Karpas-422 (cell line): ENCODE data around the gene LRRC8D. TPM values are rescaled to one million over a fixed set of nuclear protein-coding genes. Genes with fewer than 3 reads are reported as not detected.
A peak's percentile ranks its signal among the peaks of the same experiment; 100 is the strongest.

Source experiments
- DNase-seq: peaks from one replicate; pipeline ENCODE4 v3.0.0-alpha.2; 2015
- H2AFZ ChIP-seq: fragments of 200-600 bp; sonication (generic); 2 replicates; pipeline ENCODE4 v1.6.1; 2014; ENCODE audit warnings: antibody characterized with exemption, low read length, mixed read lengths
- H3K27ac ChIP-seq: fragments of 200-600 bp; sonication (generic); 2 replicates; pipeline ENCODE4 v1.5.1; 2014; ENCODE audit warnings: mild to moderate bottlenecking, low read length, moderate library complexity
- H3K27me3 ChIP-seq: fragments of 200-600 bp; sonication (generic); 2 replicates; pipeline ENCODE4 v1.6.1; 2014; ENCODE audit warnings: low read length, mixed read lengths
- H3K36me3 ChIP-seq: fragments of 200-600 bp; sonication (generic); 2 replicates; pipeline ENCODE4 v1.6.1; 2014; ENCODE audit warnings: low read length, mixed read lengths; ENCODE audit not compliant: insufficient read depth
- H3K4me1 ChIP-seq: fragments of 200-600 bp; sonication (generic); 2 replicates; pipeline ENCODE4 v1.6.1; 2014; ENCODE audit warnings: mild to moderate bottlenecking, low read length, mixed read lengths
- H3K4me2 ChIP-seq: fragments of 200-600 bp; sonication (generic); 2 replicates; pipeline ENCODE4 v1.6.1; 2014; ENCODE audit warnings: low read length, low read depth, mild to moderate bottlenecking; ENCODE audit not compliant: poor library complexity, severe bottlenecking
- H3K4me3 ChIP-seq: fragments of 200-600 bp; sonication (generic); 2 replicates; pipeline ENCODE4 v1.5.1; 2014; ENCODE audit warnings: mild to moderate bottlenecking, antibody characterized with exemption, low read length, mixed read lengths
- H3K79me2 ChIP-seq: fragments of 200-600 bp; sonication (generic); 2 replicates; pipeline ENCODE4 v1.6.1; 2014; ENCODE audit warnings: mild to moderate bottlenecking, low read length, mixed read lengths
- H3K9ac ChIP-seq: fragments of 200-600 bp; sonication (generic); 2 replicates; pipeline ENCODE4 v1.6.0; 2014; ENCODE audit warnings: low read length
- H3K9me2 ChIP-seq: fragments of 200-600 bp; sonication (generic), shearing (Covaris generic); replicated peaks from 2 replicates; pipeline ENCODE4 v1.6.0; 2014; ENCODE audit warnings: mild to moderate bottlenecking, low read length, moderate library complexity; ENCODE audit not compliant: insufficient read depth
- H3K9me3 ChIP-seq: fragments of 300-700, 200-600 bp; sonication (generic); 2 replicates; pipeline ENCODE4 v1.6.1; 2014; ENCODE audit warnings: low read length, mixed read lengths
- H4K20me1 ChIP-seq: fragments of 200-600 bp; sonication (generic); 2 replicates; pipeline ENCODE4 v1.6.1; 2014; ENCODE audit warnings: mild to moderate bottlenecking, antibody characterized with exemption, low read length, low read depth; ENCODE audit not compliant: insufficient read depth
- total RNA-seq: library from RNA; depleted of rRNA; stranded (reverse); fragments of >200 nt; shearing (Covaris generic); gene quantifications from 2 replicates; pipeline ENCODE4 v1.2.3, GENCODE V29; 2014; ENCODE audit warnings: low replicate concordance

Gene LRRC8D
- total RNA-seq, 1 experiment from 2014 or later, result 48.9 TPM

GRCh38 chr1:89800718-89801117 lies 20.1 kb upstream of the LRRC8D start:
- no peak overlapping the region for H3K27ac ChIP-seq
- no peaks in the 10 kb centered on the region for H4K20me1 ChIP-seq
- no peak overlapping the region for H3K4me3 ChIP-seq
- peaks cover 4% of the 10 kb centered on the region for H3K4me1 ChIP-seq
- no peak overlapping the region for H3K4me2 ChIP-seq
- H3K9me2 ChIP-seq, result no peaks in the 10 kb centered on the region
- H3K79me2 ChIP-seq, result no peaks in the 10 kb centered on the region
- no peaks in the 10 kb centered on the region for H3K27me3 ChIP-seq
- no peak for DNase-seq
- H3K9ac ChIP-seq, result no peak overlapping the region
- no peaks in the 10 kb centered on the region for H3K36me3 ChIP-seq
- H3K9me3 ChIP-seq, result no peaks in the 10 kb centered on the region
- H2AFZ ChIP-seq, result no peak overlapping the region

DNA sequence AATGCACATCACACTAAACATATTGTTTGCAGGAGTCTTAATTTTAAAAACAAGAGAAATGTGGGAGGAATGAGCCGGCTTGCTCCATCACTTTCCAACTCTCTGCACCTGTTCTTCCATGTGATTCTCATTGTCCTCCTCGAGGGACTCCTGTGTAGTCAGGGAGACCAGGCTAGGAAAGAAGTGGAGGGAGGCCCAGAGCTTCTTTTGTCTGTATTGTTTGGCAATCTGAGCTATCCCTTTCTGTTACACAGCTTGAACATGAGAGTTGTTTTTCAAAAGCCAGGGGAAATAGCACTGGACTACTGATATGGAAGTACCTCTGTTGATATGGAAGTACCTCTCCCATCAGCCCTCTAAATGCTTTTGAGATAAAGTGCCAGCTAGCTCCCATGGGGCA lies 18.8 kb upstream of the LRRC8D start:
- Histone ChIP-seq H3K4me1 (peaks cover 10% of the 10 kb centered on the region), H3K4me3 (no peak overlapping the region), H3K27ac (no peak overlapping the region), H3K79me2 (no peaks in the 10 kb centered on the region), H2AFZ (peak overlapping the region; percentile 52; the same call in 1 of the 2 replicates), H4K20me1 (no peaks in the 10 kb centered on the region), H3K9me3 (no peaks in the 10 kb centered on the region), H3K27me3 (no peaks in the 10 kb centered on the region), H3K4me2 (no peak overlapping the region), H3K36me3 (no peaks in the 10 kb centered on the region), H3K9me2 (no peaks in the 10 kb centered on the region), H3K9ac (no peak overlapping the region)
- DNase-seq, result no peak

GRCh38 chr1:89802841-89803240 lies 18.0 kb upstream of the LRRC8D start:
- H3K4me3 ChIP-seq, result no peak overlapping the region
- DNase-seq, result no peak
- peaks cover 10% of the 10 kb centered on the region for H3K4me1 ChIP-seq
- H3K4me2 ChIP-seq, result no peak overlapping the region
- no peaks in the 10 kb centered on the region for H3K27me3 ChIP-seq
- H3K9me3 ChIP-seq, result no peaks in the 10 kb centered on the region
- no peak overlapping the region for H3K27ac ChIP-seq
- no peaks in the 10 kb centered on the region for H4K20me1 ChIP-seq
- no peak overlapping the region for H3K9ac ChIP-seq
- H3K9me2 ChIP-seq, result no peaks in the 10 kb centered on the region
- H3K79me2 ChIP-seq, result no peaks in the 10 kb centered on the region
- no peaks in the 10 kb centered on the region for H3K36me3 ChIP-seq
- no peak overlapping the region for H2AFZ ChIP-seq

- H3K9me3 ChIP-seq, result no peaks in the 10 kb centered on the region
- H3K9ac ChIP-seq, result no peak overlapping the region
- H3K9me2 ChIP-seq, result no peaks in the 10 kb centered on the region
- no peaks in the 10 kb centered on the region for H3K36me3 ChIP-seq
- no peaks in the 10 kb centered on the region for H3K79me2 ChIP-seq
- H3K27ac ChIP-seq, result no peak overlapping the region
- no peak overlapping the region for H2AFZ ChIP-seq
- peak; percentile 95 for DNase-seq
- H3K4me2 ChIP-seq, result no peak overlapping the region
- H4K20me1 ChIP-seq, result no peaks in the 10 kb centered on the region
- no peak overlapping the region for H3K4me3 ChIP-seq
- H3K4me1 ChIP-seq, result peaks cover 10% of the 10 kb centered on the region
- H3K27me3 ChIP-seq, result no peaks in the 10 kb centered on the region
Measured at GRCh38 chr1:89804642-89805237, 16.1 kb upstream of the LRRC8D start.

DNA sequence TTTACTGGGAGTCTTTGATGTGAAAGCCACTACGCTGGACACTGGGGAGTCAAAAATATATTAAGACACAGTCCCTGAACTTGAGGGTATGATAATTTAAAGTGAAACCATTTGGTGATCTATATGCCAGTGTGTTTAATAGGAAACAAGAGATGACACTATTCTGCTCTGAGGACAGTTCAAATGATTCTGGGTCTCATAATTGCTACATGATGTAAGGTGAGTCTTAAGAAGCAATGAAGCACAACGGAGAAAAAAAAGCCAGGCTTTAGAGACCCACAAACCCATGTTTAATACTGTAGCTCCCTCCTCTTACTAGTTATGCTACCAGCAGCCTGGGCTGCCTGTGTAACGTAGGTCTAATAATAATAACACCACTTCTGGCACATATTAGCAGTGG lies 14.2 kb upstream of the LRRC8D start:
- H3K27ac ChIP-seq, result no peak overlapping the region
- H3K9ac ChIP-seq, result no peak overlapping the region
- no peaks in the 10 kb centered on the region for H3K9me3 ChIP-seq
- H2AFZ ChIP-seq, result no peak overlapping the region
- H3K4me3 ChIP-seq, result no peak overlapping the region
- no peaks in the 10 kb centered on the region for H4K20me1 ChIP-seq
- DNase-seq, result no peak
- H3K36me3 ChIP-seq, result no peaks in the 10 kb centered on the region
- no peaks in the 10 kb centered on the region for H3K9me2 ChIP-seq
- no peaks in the 10 kb centered on the region for H3K79me2 ChIP-seq
- H3K4me2 ChIP-seq, result no peak overlapping the region
- H3K27me3 ChIP-seq, result no peaks in the 10 kb centered on the region
- H3K4me1 ChIP-seq, result peaks cover 19% of the 10 kb centered on the region

DNA sequence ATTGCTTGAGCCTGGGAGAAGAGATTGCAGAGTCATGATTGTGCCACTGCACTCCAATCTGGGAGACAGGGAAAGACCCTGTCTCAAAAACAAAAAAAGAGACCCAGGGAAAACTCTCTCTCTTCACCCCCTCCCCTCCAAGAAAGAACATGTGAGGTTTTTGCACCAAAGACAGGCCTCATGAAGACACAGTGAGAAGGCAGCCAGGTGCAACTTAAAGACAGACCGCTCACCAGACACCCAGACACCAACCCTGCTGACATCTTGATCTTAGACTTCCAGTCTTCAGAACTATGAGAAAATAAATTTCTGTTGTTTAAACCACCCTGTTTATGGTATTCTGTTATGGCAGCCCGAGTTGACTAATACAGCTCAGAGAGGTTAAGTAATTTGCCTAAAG lies 13.3 kb upstream of the LRRC8D start:
- Histone ChIP-seq H3K36me3 (no peaks in the 10 kb centered on the region), H3K4me2 (no peak overlapping the region), H3K27ac (no peak overlapping the region)

GRCh38 chr1:89807983-89808382 lies 12.8 kb upstream of the LRRC8D start:
- Histone ChIP-seq H2AFZ (no peak overlapping the region), H3K9ac (no peak overlapping the region), H3K36me3 (no peaks in the 10 kb centered on the region), H3K27ac (no peak overlapping the region), H3K9me3 (no peaks in the 10 kb centered on the region), H3K4me3 (no peak overlapping the region), H3K79me2 (no peaks in the 10 kb centered on the region), H3K4me2 (no peak overlapping the region), H4K20me1 (no peaks in the 10 kb centered on the region), H3K9me2 (no peaks in the 10 kb centered on the region), H3K27me3 (no peaks in the 10 kb centered on the region), H3K4me1 (peaks cover 19% of the 10 kb centered on the region)
- DNase-seq, result no peak

More for the DNA sequence above, 13.3 kb upstream of the LRRC8D start:
- no peaks in the 10 kb centered on the region for H4K20me1 ChIP-seq
- no peaks in the 10 kb centered on the region for H3K9me3 ChIP-seq
- no peak overlapping the region for H2AFZ ChIP-seq
- peaks cover 19% of the 10 kb centered on the region for H3K4me1 ChIP-seq
- H3K79me2 ChIP-seq, result no peaks in the 10 kb centered on the region
- H3K9me2 ChIP-seq, result no peaks in the 10 kb centered on the region
- no peaks in the 10 kb centered on the region for H3K27me3 ChIP-seq
- no peak overlapping the region for H3K9ac ChIP-seq
- no peak overlapping the region for H3K4me3 ChIP-seq
- no peak for DNase-seq

DNA sequence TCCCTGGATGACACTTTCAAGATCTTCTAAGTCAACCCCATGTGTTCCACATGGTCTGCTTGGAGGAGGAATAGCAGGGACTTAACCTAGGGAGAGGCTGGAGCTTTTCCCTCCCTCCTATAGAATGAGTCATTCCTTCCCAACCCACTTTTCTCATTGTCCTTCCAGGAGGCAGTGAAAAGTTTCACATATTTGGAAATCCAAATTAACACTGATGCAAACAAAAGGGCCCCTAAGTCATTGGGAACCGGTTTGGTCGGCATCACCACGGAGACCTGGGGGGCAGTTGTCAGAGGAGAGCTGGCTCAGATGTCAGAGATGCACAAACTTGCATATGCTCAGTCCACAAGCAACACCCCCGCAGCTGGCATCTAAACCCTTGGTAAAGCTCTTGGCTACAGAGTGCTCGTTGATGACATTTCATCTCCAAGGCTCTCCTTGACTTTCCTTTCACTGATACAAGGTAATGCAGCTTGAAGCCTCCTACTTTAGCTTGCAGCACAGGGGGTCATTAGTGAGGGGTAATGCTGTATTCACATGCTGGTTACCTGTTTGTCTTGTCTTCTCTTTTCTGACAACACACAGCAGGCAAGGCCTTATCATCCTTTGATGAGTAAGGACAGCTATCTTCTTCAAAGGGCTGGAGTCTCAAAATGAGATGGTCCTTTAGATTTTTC lies 12.3 kb upstream of the LRRC8D start:
- Histone ChIP-seq H3K9ac (no peak overlapping the region), H3K27ac (no peak overlapping the region), H3K4me2 (no peak overlapping the region)

More for the DNA sequence above, 12.3 kb upstream of the LRRC8D start:
- Histone ChIP-seq H4K20me1 (no peaks in the 10 kb centered on the region), H3K27me3 (no peaks in the 10 kb centered on the region), H3K4me3 (no peak overlapping the region), H3K9me2 (no peaks in the 10 kb centered on the region), H3K9me3 (no peaks in the 10 kb centered on the region), H2AFZ (no peak overlapping the region), H3K79me2 (no peaks in the 10 kb centered on the region), H3K36me3 (no peaks in the 10 kb centered on the region), H3K4me1 (peaks cover 19% of the 10 kb centered on the region)
- DNase-seq, result no peak
